Activated CD4-positive, CD25-positive, alpha-beta regulatory T cell treated with anti-CD3 and anti-CD28 coated beads, Interleukin-2, amount 50 U/mL, for 24 hours (primary cell): ENCODE measurements around the gene CHRM4.
A peak's percentile ranks its signal among the peaks of the same experiment; 100 is the strongest.

ENCODE experiments used
- ATAC-seq, 2 donors: fragments of 150-1000 bp; cut with Tn5 transposase; one replicate each; pipeline ENCODE4 v1.10.0; 2021; ENCODE audit warnings: mild to moderate bottlenecking in 1 of 2, moderate library complexity in 1 of 2

Gene CHRM4

GRCh38 chr11:46367244-46367915, 24.2 kb downstream of the CHRM4 start:
- peak; percentile 78 to 84 for ATAC-seq

DNA sequence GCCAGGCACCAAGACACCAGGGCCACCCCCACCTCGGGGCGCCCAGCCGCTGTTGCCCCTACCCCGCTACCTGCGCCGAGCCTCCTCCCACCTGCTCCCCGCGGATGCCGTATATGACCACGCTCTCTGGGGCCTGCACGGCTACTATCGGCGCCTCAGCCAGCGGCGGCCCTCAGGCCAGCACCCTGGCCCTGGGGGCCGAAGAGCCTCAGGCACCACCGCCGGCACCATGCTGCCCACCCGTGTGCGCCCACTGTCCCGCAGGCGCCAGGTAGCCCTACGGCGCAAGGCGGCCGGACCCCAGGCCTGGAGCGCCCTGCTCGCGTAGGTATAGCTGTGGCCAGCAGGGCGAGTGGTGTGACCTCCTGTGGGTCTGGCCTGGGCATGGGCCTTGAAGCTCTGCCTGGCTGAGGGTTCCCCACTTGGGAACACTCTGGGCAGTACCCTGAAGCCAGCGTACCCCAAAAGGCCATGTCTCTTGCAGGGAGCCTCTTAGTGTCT, 24.9 kb downstream of the CHRM4 start:
- ATAC-seq, result no peak

DNA sequence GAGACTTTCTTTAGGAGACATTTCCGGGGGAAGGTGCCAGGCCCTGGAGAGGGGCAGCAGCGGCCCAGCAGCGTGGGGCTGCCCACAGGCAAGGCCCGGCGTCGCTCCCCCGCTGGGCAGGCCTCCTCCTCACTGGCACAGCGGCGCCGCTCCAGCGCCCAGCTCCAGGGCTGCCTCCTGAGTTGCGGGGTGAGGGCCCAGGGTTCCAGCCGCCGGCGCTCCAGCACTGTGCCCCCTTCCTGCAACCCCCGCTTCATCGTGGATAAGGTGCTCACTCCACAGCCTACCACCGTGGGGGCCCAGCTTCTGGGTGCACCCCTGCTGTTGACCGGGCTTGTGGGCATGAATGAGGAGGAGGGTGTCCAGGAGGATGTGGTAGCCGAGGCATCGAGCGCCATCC, 25.3 kb downstream of the CHRM4 start:
- ATAC-seq, result no peak

GRCh38 chr11:46364791-46365190, 26.8 kb downstream of the CHRM4 start:
- no peak for ATAC-seq

DNA sequence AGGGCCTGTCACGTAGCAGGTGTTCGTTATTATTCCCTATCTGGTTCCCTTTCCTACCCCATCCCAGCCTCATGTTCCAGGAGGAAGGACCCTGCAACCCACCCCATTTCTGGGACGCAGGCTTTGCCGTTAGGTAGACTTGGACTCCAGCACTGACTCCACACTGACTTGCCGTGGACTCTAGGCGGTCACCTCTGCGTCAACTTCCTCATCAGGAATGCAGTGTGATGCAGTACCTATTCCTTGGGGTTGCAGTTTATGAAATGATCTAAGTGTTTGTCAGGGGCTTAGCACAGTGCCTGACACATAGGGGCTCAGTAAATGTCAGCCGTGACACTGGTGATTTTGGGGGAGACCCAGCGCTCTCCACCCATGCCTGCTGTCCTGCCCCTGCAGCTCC, 27.5 kb downstream of the CHRM4 start:
- no peak for ATAC-seq

DNA sequence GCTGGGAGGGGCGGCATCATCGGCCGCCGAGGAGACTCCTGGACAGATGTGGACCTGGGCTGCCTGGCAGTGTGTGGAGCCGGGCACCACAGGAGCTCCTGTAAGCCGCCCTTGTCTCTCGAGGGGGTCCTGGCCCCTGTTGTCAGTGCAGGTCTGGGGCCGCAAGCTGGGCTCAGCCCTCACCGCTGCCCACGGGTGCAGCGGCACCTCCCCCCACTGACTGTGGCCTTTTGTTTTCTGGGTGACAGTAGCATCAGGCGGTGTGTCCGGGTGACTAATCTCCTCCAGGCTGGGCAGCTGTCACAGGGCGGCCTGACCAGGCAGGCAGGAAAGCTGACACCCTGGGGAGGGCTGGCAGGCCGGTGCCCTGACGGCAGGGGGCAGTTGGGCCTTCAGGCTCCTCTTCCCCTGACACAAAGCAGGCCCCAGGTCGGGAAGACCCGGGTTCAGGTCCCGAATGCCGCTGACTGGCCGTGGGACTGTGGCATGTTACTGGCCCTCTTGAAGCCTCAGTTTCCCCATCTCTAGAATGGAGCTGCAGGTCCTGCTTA, 28.0 kb downstream of the CHRM4 start:
- no peak for ATAC-seq

DNA sequence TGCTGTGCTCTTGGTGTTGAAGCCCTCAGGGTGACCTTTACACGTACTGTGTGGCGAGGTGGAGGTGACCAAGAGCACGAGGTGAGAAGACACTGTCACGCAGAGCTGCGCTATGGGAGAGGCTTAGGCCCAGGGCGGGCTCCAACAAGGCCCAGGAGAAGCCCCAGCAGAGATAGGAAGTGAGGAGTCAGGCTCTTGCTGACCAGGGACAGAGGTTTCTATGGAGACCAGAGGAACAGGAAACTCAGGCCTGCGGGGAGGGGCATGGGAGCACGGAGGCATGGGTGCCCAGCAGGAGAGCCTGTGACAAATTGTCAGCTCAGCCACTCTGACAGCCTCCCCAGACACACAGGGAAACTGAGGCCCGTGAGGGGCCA, 28.6 kb downstream of the CHRM4 start:
- ATAC-seq, result no peak

GRCh38 chr11:46362156-46363030, 29.2 kb downstream of the CHRM4 start:
- ATAC-seq, result no peak

DNA sequence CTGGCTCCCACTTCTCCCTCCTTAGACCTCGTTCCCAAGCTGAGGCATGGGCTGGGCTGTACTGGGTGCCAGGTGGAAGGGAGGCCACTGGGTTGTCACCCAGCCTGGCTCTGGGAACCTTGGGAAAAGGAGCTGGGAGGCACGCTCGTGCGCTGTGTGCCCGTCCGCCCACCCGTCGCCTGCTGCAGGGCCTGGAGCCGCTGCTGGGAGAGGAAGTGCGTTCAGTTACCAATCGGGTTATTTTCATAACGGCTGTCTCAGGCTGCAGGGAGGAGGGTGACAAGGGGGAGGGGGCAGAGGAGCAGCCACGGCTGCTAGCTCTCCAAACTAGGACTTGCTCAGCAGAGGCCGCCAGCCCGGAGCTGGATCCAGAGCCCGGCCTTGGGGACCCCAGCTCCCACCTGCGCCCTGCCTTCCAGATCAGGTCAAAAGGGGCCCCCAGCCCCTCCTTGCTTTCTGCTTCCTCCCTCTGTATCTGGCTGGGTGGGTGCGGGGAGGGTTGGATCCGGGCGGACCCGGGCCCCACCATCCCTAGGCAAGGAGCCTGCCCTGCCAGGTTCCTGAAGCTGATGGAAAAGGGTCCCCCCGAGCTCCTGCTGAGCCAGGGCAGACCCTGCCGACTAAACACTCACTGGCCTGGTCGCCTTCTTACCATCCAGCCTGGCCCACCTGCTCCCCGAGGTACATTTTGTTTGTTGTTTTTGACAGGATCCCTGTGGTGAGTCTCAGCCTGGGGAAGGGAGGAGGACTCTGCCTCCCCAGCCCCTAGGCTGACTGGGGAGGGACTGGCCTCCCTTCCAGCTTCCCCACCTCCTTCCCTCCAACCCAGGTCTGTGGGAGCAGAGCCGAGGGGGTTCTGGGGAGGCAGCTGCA, 30.1 kb downstream of the CHRM4 start:
- ATAC-seq, result peak; percentile 91 to 93

- ATAC-seq, result peak in 1 of 2 donors; percentile 40
Observed at GRCh38 chr11:46360878-46361277, 30.7 kb downstream of the CHRM4 start.

- no peak for ATAC-seq
Observed at GRCh38 chr11:46359953-46360352, 31.6 kb downstream of the CHRM4 start.

DNA sequence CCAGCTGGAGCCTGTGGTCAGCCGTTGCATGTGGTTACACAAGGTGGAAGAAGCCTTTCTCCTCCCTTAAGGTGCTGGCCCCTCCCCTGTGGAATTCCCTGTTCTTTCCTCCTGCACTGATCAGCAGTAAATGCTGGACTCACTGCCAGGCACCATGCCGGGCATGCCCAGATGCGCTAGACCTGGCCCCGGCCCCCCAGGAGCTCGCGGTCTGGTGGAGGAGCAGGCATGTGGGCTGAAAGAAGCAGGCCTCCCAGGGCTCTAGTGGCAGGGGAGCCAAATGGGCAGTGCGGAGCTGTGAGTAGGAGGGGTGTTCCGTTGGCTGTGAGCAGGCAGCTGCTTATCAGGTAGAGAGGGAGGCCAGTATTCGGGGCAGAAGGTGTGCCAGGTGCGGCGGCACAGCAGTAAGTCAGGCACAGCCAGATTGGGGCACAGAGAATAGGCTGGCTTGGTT, 34.1 kb downstream of the CHRM4 start:
- ATAC-seq, result no peak

- ATAC-seq, result no peak
Observed at GRCh38 chr11:46356924-46357482, 34.6 kb downstream of the CHRM4 start.

DNA sequence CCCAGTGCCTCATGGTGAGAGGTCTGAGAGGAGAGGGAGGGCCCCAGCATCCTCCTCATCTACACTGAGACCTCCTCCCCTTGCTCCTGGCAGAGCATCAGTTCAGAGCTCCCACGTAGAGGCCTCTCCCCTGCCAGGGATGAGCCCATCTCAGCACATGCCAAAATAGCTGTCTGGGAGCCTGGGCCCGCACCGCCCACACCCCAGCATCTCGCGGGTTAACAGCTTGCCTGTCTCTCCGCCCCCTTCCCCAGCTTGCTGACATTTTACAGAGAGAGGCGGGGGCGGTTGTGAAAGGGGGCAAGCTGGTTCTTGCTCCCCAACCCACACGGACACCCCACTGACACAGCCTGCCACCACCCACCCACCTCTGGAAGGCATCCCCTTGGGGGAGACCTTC, 37.9 kb downstream of the CHRM4 start:
- ATAC-seq, result peak; percentile 15 to 37

DNA sequence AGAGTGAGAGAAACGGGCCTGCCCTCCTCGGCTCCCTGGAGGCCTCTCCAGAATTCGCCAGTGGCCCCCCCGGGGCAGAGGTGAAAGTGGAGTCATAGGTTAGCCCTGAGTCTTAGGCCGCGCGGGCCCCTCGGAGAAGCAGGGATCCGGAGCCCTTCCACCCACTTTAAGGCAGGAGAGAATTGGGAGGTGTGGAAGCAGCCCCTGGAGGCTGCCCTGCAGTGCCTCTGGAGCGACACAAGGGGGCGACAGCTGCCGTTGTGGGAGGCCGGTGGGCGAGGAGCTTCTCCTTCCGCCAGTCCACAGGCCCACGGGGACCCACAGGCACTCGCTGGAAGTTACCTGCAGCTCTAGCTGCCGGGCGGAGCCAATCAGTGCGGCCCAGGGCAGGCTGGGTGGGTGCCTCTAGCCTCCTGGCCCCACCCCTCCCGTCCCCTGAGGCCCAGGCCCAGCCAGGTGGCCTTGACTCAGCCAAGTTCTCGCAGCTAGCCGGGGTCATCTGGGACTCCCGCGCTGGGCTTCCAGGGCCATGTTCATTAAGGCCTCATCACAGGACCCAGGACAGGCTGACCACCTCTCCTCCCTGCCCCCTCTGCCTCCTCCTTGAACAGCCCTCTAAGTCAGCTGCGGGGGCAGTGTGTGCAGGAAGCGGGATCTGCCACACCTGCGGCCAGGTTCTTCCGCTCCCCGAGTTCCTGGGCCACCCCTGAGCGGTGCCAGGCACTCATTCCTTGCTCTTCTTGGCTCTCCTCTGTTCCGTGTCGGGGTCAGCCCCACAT, 39.3 kb downstream of the CHRM4 start:
- ATAC-seq, result peak; percentile 45 to 52

- no peak for ATAC-seq
Observed at GRCh38 chr11:46351606-46352005, 40.0 kb downstream of the CHRM4 start.

DNA sequence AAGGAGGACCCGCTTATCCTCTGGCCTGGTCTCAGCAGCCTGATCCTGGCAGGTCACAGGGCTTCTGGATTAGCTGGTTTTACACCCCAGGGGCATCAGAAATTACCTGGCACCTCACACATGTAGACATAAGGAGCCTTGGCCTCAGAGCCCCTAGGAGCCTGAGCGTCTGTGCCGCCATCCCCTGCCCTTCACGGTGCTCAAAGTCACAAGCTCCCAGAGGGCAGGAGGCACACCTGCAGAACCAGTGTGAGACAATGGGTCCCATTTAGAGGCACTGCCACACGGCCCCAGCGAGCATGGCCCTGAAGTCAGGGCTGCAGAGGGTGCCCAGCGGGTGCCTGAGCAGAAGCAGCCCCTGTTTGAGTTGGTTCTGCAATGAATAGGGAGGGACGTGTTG, 40.4 kb downstream of the CHRM4 start:
- no peak for ATAC-seq

GRCh38 chr11:46350695-46351094, 40.9 kb downstream of the CHRM4 start:
- ATAC-seq, result no peak

DNA sequence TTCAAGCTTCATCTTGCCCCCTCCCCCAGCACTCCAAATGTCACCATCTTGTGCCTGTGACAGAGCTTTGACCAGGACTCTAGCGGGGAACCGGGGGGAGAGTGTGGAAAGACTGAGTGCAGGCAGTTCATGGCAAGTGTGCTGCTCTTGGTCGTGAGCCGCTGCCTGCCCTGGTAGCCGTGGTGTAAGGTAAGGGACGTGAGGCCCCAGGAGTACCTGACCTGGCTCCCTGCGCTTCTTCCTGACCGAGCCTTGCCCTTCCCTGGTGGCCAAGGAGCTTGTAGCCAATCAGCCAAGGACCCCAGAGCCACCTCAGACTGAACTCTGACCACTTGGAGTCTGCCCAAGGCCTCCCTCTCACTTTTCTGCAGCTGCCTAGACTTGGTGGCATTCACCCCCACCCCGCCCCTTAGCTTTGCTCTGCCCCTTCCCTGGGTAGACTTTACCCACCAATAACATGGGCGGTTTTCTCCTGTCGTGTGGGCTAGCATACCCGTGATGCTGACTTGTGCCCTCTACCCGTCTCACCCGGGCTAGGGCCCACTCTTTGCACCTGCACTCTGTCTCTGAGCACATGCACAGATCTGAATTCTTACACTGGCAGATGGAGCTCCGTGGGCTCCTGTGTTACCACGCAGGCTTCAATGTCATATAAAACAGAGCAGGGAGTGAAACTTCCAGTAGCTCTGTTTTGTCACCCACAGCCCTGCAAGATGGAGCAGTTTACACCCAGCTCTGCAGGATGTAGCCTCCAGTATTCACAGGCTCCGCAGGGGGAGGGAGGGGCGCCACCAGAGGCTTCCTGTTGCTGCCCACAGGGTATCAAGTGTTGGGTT, 42.8 kb downstream of the CHRM4 start:
- peak in 1 of 2 donors; percentile 8 for ATAC-seq

GRCh38 chr11:46347637-46348311, 43.8 kb downstream of the CHRM4 start:
- no peak for ATAC-seq
